HG02870 (cell line): ENCODE results near the gene GRXCR1.

Source experiments
- ATAC-seq: cut with Tn5 transposase; IDR thresholded peaks from one replicate; pipeline ENCODE4 v1.9.1; 2021; ENCODE audit warnings: mild to moderate bottlenecking, moderate library complexity; ENCODE audit not compliant: unreplicated experiment

The GRXCR1 gene

GRCh38 chr4:42927946-42928345 lies 35.4 kb downstream of the GRXCR1 start:
- no peak for ATAC-seq

- ATAC-seq = no peak
Observed at GRCh38 chr4:42928582-42928981, 36.1 kb downstream of the GRXCR1 start.

- no peak for ATAC-seq
Observed at GRCh38 chr4:42942216-42942615, 49.7 kb downstream of the GRXCR1 start.

GRCh38 chr4:42945874-42946273 lies 53.4 kb downstream of the GRXCR1 start:
- ATAC-seq = no peak

- no peak for ATAC-seq
Observed at GRCh38 chr4:42953321-42953720, 60.8 kb downstream of the GRXCR1 start.

- ATAC-seq = no peak
Observed at GRCh38 chr4:42954963-42955669, 62.6 kb downstream of the GRXCR1 start.

- no peak for ATAC-seq
Observed at GRCh38 chr4:42955746-42956505, 63.4 kb downstream of the GRXCR1 start.

GRCh38 chr4:42965326-42965725 lies 72.8 kb downstream of the GRXCR1 start:
- no peak for ATAC-seq

GRCh38 chr4:42985976-42986375 lies 93.5 kb downstream of the GRXCR1 start:
- no peak for ATAC-seq

- ATAC-seq = peak; percentile 95
Observed at GRCh38 chr4:42995343-42995944, 102.9 kb downstream of the GRXCR1 start.

- ATAC-seq = no peak
Observed at GRCh38 chr4:43008793-43009192, 116.3 kb downstream of the GRXCR1 start.

GRCh38 chr4:43014256-43014655 lies 121.7 kb downstream of the GRXCR1 start:
- no peak for ATAC-seq

GRCh38 chr4:43041632-43042031 lies 149.1 kb downstream of the GRXCR1 start:
- ATAC-seq = no peak

- no peak for ATAC-seq
Observed at GRCh38 chr4:43047058-43047457, 154.5 kb downstream of the GRXCR1 start.

- ATAC-seq = no peak
Observed at GRCh38 chr4:43048570-43048969, 156.1 kb downstream of the GRXCR1 start.

GRCh38 chr4:43049326-43049725 lies 156.8 kb downstream of the GRXCR1 start:
- no peak for ATAC-seq

GRCh38 chr4:43066415-43066814 lies 173.9 kb downstream of the GRXCR1 start:
- ATAC-seq = no peak

- no peak for ATAC-seq
Observed at GRCh38 chr4:43071069-43071468, 178.6 kb downstream of the GRXCR1 start.
